ENCODE data around the gene TRPV2. TPM values are rescaled to one million over a fixed set of nuclear protein-coding genes. Genes with fewer than 3 reads are reported as not detected.
"Not testable (repeated sequence)": the region's sequence is repeated elsewhere in the genome, so short reads cannot be mapped to it uniquely, and the experiment has no call there.

Gene TRPV2
- total RNA-seq, 2 experiments from 2014 or later = 97.0 to 107 TPM

GRCh38 chr17:16386126-16386507, 29.3 kb upstream of the TRPV2 start:
- POLR2A ChIA-PET = interaction anchor here (0.7 to 2.2 kb wide), 3 partner anchors 12 to 52 kb away, joined by 3 to 11 read pairs (median 6); partner anchors contain the start of gene TRPV2

GRCh38 chr17:16391451-16391850, 23.9 kb upstream of the TRPV2 start:
- H3K27ac Mint-ChIP-seq = no peak overlapping the region
- no peaks in the 10 kb centered on the region for H3K9me3 Mint-ChIP-seq
- ATAC-seq (ENCODE audit: low read depth) = no peak
- POLR2A ChIA-PET = interaction anchor here (1.2 kb wide), 1 partner anchor 11 kb away, joined by 4 read pairs; the partner anchor contains the start of gene UBB
- H3K4me3 Mint-ChIP-seq = no peak overlapping the region
- H3K4me1 Mint-ChIP-seq = peaks cover 2% of the 10 kb centered on the region
- H3K36me3 Mint-ChIP-seq = no peaks in the 10 kb centered on the region
- H3K27me3 Mint-ChIP-seq = peaks cover 16% of the 10 kb centered on the region
- DNase-seq = no peak

More at GRCh38 chr17:16386126-16386507, 29.3 kb upstream of the TRPV2 start:
- peaks cover 26% of the 10 kb centered on the region for H3K4me1 Mint-ChIP-seq
- not testable (repeated sequence) for H3K27ac Mint-ChIP-seq; ATAC-seq (ENCODE audit: low read depth); DNase-seq; H3K9me3 Mint-ChIP-seq
- H3K4me3 Mint-ChIP-seq = peak overlapping the region; percentile 90
- H3K36me3 Mint-ChIP-seq = peaks cover 22% of the 10 kb centered on the region
- H3K27me3 Mint-ChIP-seq = peaks cover 12% of the 10 kb centered on the region

DNA sequence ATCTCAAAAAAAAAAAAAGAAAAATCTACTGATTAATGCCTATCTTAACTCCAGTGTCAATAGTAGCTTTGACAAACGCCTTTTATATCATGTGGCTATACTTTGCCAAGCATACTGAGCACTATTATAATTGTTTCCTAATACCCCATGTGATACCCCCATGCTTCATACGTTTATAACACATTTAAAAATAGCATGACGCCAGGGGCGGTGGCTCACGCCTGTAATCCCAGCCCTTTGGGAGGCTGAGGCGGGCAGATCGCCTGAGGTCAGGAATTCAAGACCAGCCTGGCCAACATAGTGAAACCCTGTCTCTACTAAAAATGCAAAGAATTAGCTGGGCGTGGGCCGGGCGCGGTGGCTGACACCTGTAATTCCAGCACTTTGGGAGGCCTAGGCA, 22.9 kb upstream of the TRPV2 start:
- ATAC-seq (ENCODE audit: low read depth); H3K27ac Mint-ChIP-seq; POLR2A ChIA-PET; H3K9me3 Mint-ChIP-seq; DNase-seq; H3K36me3 Mint-ChIP-seq; H3K4me1 Mint-ChIP-seq; H3K4me3 Mint-ChIP-seq: not testable (repeated sequence)
- H3K27me3 Mint-ChIP-seq = peaks cover 16% of the 10 kb centered on the region

GRCh38 chr17:16395887-16396286, 19.5 kb upstream of the TRPV2 start:
- H3K4me1 Mint-ChIP-seq; DNase-seq; ATAC-seq (ENCODE audit: low read depth); H3K4me3 Mint-ChIP-seq; H3K36me3 Mint-ChIP-seq; H3K9me3 Mint-ChIP-seq; H3K27ac Mint-ChIP-seq: not testable (repeated sequence)
- POLR2A ChIA-PET = interaction anchor here (0.7 kb wide), 1 partner anchor 14 kb away, joined by 4 read pairs; no protein-coding TSS in a partner anchor
- H3K27me3 Mint-ChIP-seq = peaks cover 10% of the 10 kb centered on the region

DNA sequence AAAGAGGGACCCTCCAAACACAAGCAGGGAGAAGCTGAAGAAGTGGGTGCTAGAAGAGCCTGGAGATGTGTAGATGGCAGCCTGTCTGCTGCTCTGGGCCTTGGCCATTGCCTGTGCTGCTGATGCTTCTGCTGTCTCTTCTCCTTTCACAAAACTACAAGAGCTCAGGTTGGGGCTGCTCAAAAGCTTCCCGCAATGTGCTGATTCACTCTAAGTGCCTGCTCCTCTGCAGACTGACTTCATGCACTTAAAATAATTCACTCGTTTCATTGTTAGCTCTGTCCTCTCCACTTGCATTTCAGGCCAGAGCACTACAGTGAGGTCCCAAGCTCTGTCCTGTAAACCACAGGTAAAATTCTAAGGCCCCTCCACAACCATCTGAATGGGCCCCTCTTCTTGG, 18.7 kb upstream of the TRPV2 start:
- H3K36me3 Mint-ChIP-seq; ATAC-seq (ENCODE audit: low read depth); H3K9me3 Mint-ChIP-seq; H3K27me3 Mint-ChIP-seq; H3K27ac Mint-ChIP-seq; H3K4me1 Mint-ChIP-seq; DNase-seq; H3K4me3 Mint-ChIP-seq: not testable (repeated sequence)
- POLR2A ChIA-PET = interaction anchor here (0.7 kb wide), 1 partner anchor 631 kb away, joined by 3 read pairs; no protein-coding TSS in a partner anchor

DNA sequence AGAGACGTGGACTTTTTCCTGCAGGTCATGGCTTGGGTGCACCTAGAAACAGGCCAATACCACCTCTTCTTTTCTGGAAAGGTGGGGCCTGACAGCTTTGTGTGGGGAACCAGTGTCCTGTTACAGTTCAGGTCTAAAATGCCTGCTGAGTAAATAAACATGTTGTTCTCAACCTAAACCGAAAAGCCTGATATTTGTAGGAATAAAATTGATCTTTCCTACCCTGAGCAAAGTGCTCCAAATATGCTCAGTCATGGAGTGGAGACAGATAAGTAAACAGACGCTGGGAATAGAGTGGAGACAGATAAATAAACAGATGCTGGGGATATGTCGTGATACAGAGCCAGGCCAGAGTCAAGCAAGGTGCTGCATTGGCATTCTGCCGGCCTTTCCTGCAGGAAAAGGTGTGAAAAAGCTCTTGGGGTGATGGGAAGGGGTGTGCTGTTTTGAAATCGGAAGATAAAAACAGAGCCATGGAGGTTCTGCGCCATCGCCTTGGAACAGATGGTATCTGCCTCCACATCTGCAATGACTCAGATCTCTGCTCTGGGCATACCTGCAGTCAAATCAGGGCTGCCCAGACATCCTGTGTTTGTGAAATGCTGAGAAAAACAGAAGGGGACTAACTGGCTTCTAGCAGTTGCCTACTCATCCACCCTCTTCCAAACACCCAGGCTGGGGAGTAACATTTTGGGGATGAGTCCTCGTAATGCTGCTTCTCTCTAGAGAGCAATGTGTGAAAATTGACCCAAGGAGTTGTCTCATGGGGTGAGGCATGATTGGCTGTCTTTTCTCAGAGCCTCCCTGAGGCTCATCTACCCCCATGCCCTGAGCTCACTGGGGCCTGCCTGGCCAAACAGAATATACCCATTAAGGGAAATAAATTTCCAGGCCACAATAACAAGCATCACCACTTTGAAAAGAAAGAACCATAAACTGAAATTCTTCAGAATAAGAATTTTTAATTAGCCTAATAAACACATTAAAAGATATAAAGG, 16.8 kb upstream of the TRPV2 start:
- H3K9me3 Mint-ChIP-seq = no peaks in the 10 kb centered on the region
- H3K27ac Mint-ChIP-seq = no peak overlapping the region
- peaks cover 8% of the 10 kb centered on the region for H3K27me3 Mint-ChIP-seq
- DNase-seq (no peak), ATAC-seq (ENCODE audit: low read depth) (peak; percentile 76)
- peaks cover 5% of the 10 kb centered on the region for H3K4me1 Mint-ChIP-seq
- no peak overlapping the region for H3K4me3 Mint-ChIP-seq
- no peaks in the 10 kb centered on the region for H3K36me3 Mint-ChIP-seq
- POLR2A ChIA-PET = no interaction called here

DNA sequence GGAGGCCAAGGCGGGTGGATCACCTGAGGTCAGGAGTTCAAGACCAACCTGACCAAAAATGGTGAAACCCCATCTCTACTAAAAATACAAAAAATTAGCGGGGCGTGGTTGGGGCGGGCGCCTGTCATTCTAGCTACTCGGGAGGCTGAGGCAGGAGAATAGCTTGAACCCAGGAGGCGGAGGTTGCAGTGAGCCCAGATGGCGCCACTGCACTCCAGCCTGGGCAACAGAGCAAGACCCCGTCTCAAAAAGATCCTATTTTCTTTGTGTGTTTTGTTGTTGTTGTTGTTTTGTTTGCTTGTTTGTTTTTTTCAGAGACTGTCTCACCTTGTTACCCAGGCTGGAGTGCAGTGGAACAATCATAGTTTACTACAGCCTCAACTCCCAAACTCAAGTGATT, 11.5 kb upstream of the TRPV2 start:
- DNase-seq; H3K9me3 Mint-ChIP-seq; ATAC-seq (ENCODE audit: low read depth); H3K4me3 Mint-ChIP-seq; H3K36me3 Mint-ChIP-seq; POLR2A ChIA-PET; H3K27ac Mint-ChIP-seq; H3K4me1 Mint-ChIP-seq: not testable (repeated sequence)
- peaks cover 20% of the 10 kb centered on the region for H3K27me3 Mint-ChIP-seq

DNA sequence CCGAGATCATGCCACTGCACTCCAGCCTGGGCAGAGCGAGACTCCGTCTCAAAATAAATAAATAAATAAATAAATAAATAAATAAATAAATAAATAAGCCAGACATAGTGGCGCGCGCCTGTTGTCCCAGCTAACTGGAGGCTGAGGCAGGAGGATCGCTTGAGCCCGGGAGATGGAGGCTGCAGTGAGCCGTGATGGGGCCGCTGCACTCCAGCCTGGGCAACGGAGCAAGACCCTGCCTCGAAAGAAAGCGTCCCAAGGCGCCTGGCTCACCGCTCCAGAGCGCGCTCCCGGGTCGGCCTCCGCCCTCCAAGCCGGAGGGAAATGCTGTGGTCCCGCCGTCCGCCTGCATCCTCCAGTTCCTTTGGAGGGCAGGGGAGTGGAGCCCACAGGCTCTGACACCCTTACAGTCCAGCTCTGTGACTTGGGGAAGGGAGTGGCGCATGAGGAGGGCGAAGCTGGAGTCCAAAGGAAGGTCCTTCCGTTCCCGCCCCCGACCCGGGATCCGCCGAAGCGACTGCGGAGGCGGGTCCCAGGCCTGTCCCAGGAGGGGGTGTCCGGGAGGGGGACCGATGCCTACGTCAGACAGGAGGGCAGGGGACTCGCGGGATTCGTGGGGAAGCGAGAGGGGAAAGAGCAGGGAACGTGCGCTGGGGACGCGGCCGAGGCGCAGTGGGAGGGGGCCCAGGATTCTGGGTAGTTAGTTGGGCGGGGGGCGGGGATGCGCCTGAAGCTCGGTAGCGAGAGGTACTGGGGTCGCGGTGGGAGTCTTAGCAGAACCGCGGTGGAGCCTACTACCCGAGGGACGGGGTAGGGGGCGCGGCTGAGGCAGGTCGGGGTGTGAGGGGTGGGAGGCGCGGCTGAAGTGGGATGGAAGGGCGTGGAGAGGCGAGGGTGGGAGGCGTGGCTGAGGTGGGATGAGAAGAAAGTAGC, 8.4 kb upstream of the TRPV2 start:
- H3K4me3 Mint-ChIP-seq = peak overlapping the region; percentile 42
- DNase-seq = no peak
- POLR2A ChIA-PET = interaction anchor here (1.2 kb wide), 1 partner anchor 26 kb away, joined by 3 read pairs; the partner anchor contains the start of gene UBB

DNA sequence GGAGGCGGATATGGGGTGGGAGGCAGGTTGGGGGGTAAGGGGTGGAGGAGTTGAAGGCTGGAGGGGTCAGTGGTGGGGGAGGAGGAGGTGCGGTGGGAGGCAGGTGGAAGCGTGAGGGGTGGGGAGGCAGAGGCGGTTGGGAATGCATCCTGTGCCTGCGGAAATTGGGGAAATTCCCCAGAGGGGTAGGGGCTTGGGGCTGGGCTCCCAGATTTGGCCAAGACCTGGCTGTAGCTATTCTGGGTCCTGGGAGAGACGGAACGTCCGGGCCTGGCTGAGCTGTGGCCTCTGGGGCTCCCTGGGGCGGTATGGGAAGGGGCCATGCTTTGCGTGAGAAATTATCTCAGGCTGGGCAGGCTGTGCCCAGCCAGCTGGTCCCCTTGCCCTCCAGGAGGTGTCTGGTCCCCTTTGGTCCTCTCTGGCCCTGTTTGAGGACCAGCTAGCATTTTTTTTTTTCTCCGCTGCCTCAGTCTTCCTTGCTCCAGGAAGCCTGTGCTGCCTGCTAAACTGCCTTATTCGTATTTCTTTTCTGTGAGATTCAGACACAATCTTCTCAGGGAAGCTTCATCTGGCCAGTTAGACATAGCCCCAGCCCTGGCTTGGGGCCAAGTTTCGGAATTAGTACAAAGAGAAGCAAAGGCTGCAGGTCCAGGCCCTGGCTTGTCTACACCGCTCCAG, 7.3 kb upstream of the TRPV2 start:
- no peaks in the 10 kb centered on the region for H3K9me3 Mint-ChIP-seq
- H3K27me3 Mint-ChIP-seq = peaks cover 14% of the 10 kb centered on the region
- no peak overlapping the region for H3K27ac Mint-ChIP-seq
- H3K4me3 Mint-ChIP-seq = no peak overlapping the region
- POLR2A ChIA-PET = no interaction called here
- H3K4me1 Mint-ChIP-seq = peaks cover under 1% of the 10 kb centered on the region
- no peaks in the 10 kb centered on the region for H3K36me3 Mint-ChIP-seq
- DNase-seq (no peak), ATAC-seq (ENCODE audit: low read depth) (no peak)

More for the DNA sequence above, 8.4 kb upstream of the TRPV2 start:
- Mint-ChIP-seq H3K9me3 (no peaks in the 10 kb centered on the region), H3K4me1 (no peaks in the 10 kb centered on the region), H3K27me3 (peaks cover 14% of the 10 kb centered on the region), H3K27ac (no peak overlapping the region), H3K36me3 (no peaks in the 10 kb centered on the region)
- ATAC-seq (ENCODE audit: low read depth) = no peak

GRCh38 chr17:16417399-16417798, 2.0 kb downstream of the TRPV2 start:
- Mint-ChIP-seq H3K27me3 (no peaks in the 10 kb centered on the region), H3K36me3 (peaks cover 28% of the 10 kb centered on the region), H3K27ac (peak overlapping the region; percentile 99), H3K4me1 (peaks cover 37% of the 10 kb centered on the region), H3K9me3 (no peaks in the 10 kb centered on the region), H3K4me3 (peak overlapping the region; percentile 99)
- DNase-seq = no peak
- POLR2A ChIA-PET = interaction anchor here (2.4 to 6.3 kb wide), 4 partner anchors 15 to 119 kb away, joined by 12 to 69 read pairs (median 36); partner anchors contain the start of gene UBB
- ATAC-seq (ENCODE audit: low read depth) = no peak

- peak overlapping the region; percentile 73 for H3K4me3 Mint-ChIP-seq
- H3K27ac Mint-ChIP-seq = peak overlapping the region; percentile 31
- POLR2A ChIA-PET = interaction anchor here (1.2 to 6.3 kb wide), 6 partner anchors 14 to 37 kb away, joined by 3 to 69 read pairs (median 10); partner anchors contain the start of gene UBB
- no peak for DNase-seq
- no peaks in the 10 kb centered on the region for H3K9me3 Mint-ChIP-seq
- no peaks in the 10 kb centered on the region for H3K27me3 Mint-ChIP-seq
- peaks cover 36% of the 10 kb centered on the region for H3K4me1 Mint-ChIP-seq
- ATAC-seq (ENCODE audit: low read depth) = no peak
- peaks cover 29% of the 10 kb centered on the region for H3K36me3 Mint-ChIP-seq
Measured at GRCh38 chr17:16417896-16418684, 2.7 kb downstream of the TRPV2 start.

GRCh38 chr17:16418685-16419068, 3.3 kb downstream of the TRPV2 start:
- ATAC-seq (ENCODE audit: low read depth) (no peak), DNase-seq (no peak)
- Mint-ChIP-seq H3K36me3 (peaks cover 29% of the 10 kb centered on the region), H3K4me1 (peaks cover 35% of the 10 kb centered on the region), H3K27ac (peak overlapping the region; percentile 31), H3K9me3 (no peaks in the 10 kb centered on the region), H3K4me3 (peak overlapping the region; percentile 73), H3K27me3 (no peaks in the 10 kb centered on the region)
- POLR2A ChIA-PET = interaction anchor here (0.6 to 6.3 kb wide), 5 partner anchors 9 to 38 kb away, joined by 3 to 69 read pairs (median 4); partner anchors contain the start of gene UBB

Data from activated naive CD8-positive, alpha-beta T cell treated with anti-CD3 and anti-CD28 coated beads, Interleukin-2, amount 10 ng/mL, durations not matched to agents 7 days and 5 days (primary cell).